GM18502 (cell line): Measurements from ENCODE around the gene PAQR6.

Experiments
- ATAC-seq: cut with Tn5 transposase; IDR thresholded peaks from one replicate; pipeline ENCODE4 v1.9.1; 2021; ENCODE audit warnings: mild to moderate bottlenecking; ENCODE audit not compliant: unreplicated experiment, poor library complexity

Gene PAQR6

GRCh38 chr1:156247460-156248322 is at the start of gene PAQR6:
Gene PAQR6 (minus strand): TSS chr1:156248056. CDS start chr1:156246731, 1,325 bp downstream.
- ATAC-seq, result no peak

GRCh38 chr1:156295391-156295947 is 47.6 kb upstream of the PAQR6 start, which contains the start of gene GLMP:
Gene GLMP (minus strand): TSS chr1:156295679. CDS start chr1:156295645, 34 bp downstream.
- peak; percentile 56 for ATAC-seq

GRCh38 chr1:156293895-156294294 is 46.0 kb upstream of the PAQR6 start:
- no peak for ATAC-seq

GRCh38 chr1:156293098-156293434 is 45.2 kb upstream of the PAQR6 start:
- no peak for ATAC-seq

GRCh38 chr1:156291226-156292061 is 43.6 kb upstream of the PAQR6 start:
- ATAC-seq, result no peak

- no peak for ATAC-seq
Observed at GRCh38 chr1:156289857-156290256, 42.0 kb upstream of the PAQR6 start.

- ATAC-seq, result no peak
Observed at GRCh38 chr1:156286061-156286460, 38.2 kb upstream of the PAQR6 start.

GRCh38 chr1:156285437-156285836 is 37.6 kb upstream of the PAQR6 start:
- ATAC-seq, result no peak

- no peak for ATAC-seq
Observed at GRCh38 chr1:156284757-156285156, 36.9 kb upstream of the PAQR6 start.

- no peak for ATAC-seq
Observed at GRCh38 chr1:156284112-156284511, 36.3 kb upstream of the PAQR6 start, which contains the start of gene TMEM79. Gene TMEM79 (plus strand): TSS chr1:156284325. CDS start chr1:156285227, 902 bp downstream.

- no peak for ATAC-seq
Observed at GRCh38 chr1:156283521-156283920, 35.7 kb upstream of the PAQR6 start.

- peak; percentile 82 for ATAC-seq
Observed at GRCh38 chr1:156282479-156283222, 34.8 kb upstream of the PAQR6 start, which contains the start of gene SMG5. Gene SMG5 (minus strand): TSS chr1:156282825. CDS start chr1:156282680, 145 bp downstream.

GRCh38 chr1:156281693-156282478 is 34.0 kb upstream of the PAQR6 start:
- no peak for ATAC-seq

GRCh38 chr1:156281281-156281680 is 33.4 kb upstream of the PAQR6 start:
- ATAC-seq, result no peak

- no peak for ATAC-seq
Observed at GRCh38 chr1:156279837-156280236, 32.0 kb upstream of the PAQR6 start.

- ATAC-seq, result no peak
Observed at GRCh38 chr1:156276966-156277381, 29.1 kb upstream of the PAQR6 start.

GRCh38 chr1:156276532-156276931 is 28.7 kb upstream of the PAQR6 start:
- ATAC-seq, result no peak

GRCh38 chr1:156270314-156270713 is 22.5 kb upstream of the PAQR6 start:
- ATAC-seq, result no peak

GRCh38 chr1:156268336-156268735 is 20.5 kb upstream of the PAQR6 start:
- no peak for ATAC-seq
